Measurements from ENCODE around the gene GARNL3. TPM values are rescaled to one million over a fixed set of nuclear protein-coding genes. Genes with fewer than 3 reads are reported as not detected.

Gene GARNL3
- total RNA-seq, 4 donors from 2014 or later = 8.9 to 17.9 (median 12.2) TPM

- no peak overlapping the region for H3K27ac ChIP-seq (replicated peaks in 1 of 4)
- peaks cover 4 to 25% (median 17%) of the 10 kb centered on the region in 4 donors for H3K4me1 ChIP-seq
- H3K9me3 ChIP-seq = no peaks in the 10 kb centered on the region
- H3K27me3 ChIP-seq = no peaks in the 10 kb centered on the region
- no peak for DNase-seq (ENCODE audit: extremely low spot score)
- peaks cover 0 to 4% (median 0%) of the 10 kb centered on the region in 4 donors for H3K36me3 ChIP-seq
- intact Hi-C loops (cut with DNase I) = no loop called here
- TF ChIP-seq POLR2A (IDR thresholded peaks at IDR 0.05; ENCODE audit: low read depth) (no peak), POLR2AphosphoS5 (IDR thresholded peaks at IDR 0.05) (no peak), EP300 (IDR thresholded peaks at IDR 0.05) (no peak), CTCF (IDR thresholded peaks at IDR 0.05) (no peak)
- H3K4me3 ChIP-seq = no peak overlapping the region
- WGBS = 65% methylated on average over 14 of the region's 15 CpGs
Observed at GRCh38 chr9:127417131-127418036, 152.8 kb downstream of the GARNL3 start.

GRCh38 chr9:127418037-127418471 is 153.5 kb downstream of the GARNL3 start:
- WGBS = 40% methylated on average over 1 of the region's 12 CpGs
- Histone ChIP-seq H3K36me3 (peaks cover 0 to 4% (median 0%) of the 10 kb centered on the region in 4 donors), H3K4me3 (no peak overlapping the region), H3K27ac (replicated peaks in 1 of 4) (no peak overlapping the region), H3K4me1 (peaks cover 11 to 32% (median 24%) of the 10 kb centered on the region in 4 donors), H3K9me3 (no peaks in the 10 kb centered on the region), H3K27me3 (no peaks in the 10 kb centered on the region)
- DNase-seq (ENCODE audit: extremely low spot score) = no peak
- TF ChIP-seq EP300 (IDR thresholded peaks at IDR 0.05) (no peak), POLR2A (IDR thresholded peaks at IDR 0.05; ENCODE audit: low read depth) (no peak), CTCF (IDR thresholded peaks at IDR 0.05) (peak in 1 of 3 experiments; percentile 12)
- intact Hi-C loops (cut with DNase I) = no loop called here

- no peak for TF ChIP-seq CTCF (IDR thresholded peaks at IDR 0.05)
- TF ChIP-seq POLR2AphosphoS5 (IDR thresholded peaks at IDR 0.05) = no peak
- no peak for TF ChIP-seq EP300 (IDR thresholded peaks at IDR 0.05)
- TF ChIP-seq POLR2A (IDR thresholded peaks at IDR 0.05; ENCODE audit: low read depth) = no peak
- H3K27me3 ChIP-seq = no peaks in the 10 kb centered on the region
- 88% methylated on average over 6 of the region's 6 CpGs for WGBS
- no peak for DNase-seq (ENCODE audit: extremely low spot score)
- no peaks in the 10 kb centered on the region for H3K9me3 ChIP-seq
- H3K27ac ChIP-seq (replicated peaks in 1 of 4) = no peak overlapping the region
- intact Hi-C loops (cut with DNase I) = no loop called here
- no peak overlapping the region for H3K4me3 ChIP-seq
- H3K36me3 ChIP-seq = peaks cover 0 to 4% (median 0%) of the 10 kb centered on the region in 4 donors
- peaks cover 14 to 37% (median 30%) of the 10 kb centered on the region in 4 donors for H3K4me1 ChIP-seq
Observed at GRCh38 chr9:127419348-127419747, 154.8 kb downstream of the GARNL3 start.

- H3K4me3 ChIP-seq = no peak overlapping the region
- H3K27me3 ChIP-seq = no peaks in the 10 kb centered on the region
- intact Hi-C loops (cut with DNase I) = no loop called here
- no peaks in the 10 kb centered on the region for H3K9me3 ChIP-seq
- peaks cover 0 to 4% (median 0%) of the 10 kb centered on the region in 4 donors for H3K36me3 ChIP-seq
- H3K27ac ChIP-seq (replicated peaks in 1 of 4) = no peak overlapping the region
- DNase-seq (ENCODE audit: extremely low spot score) = no peak
- TF ChIP-seq POLR2A (IDR thresholded peaks at IDR 0.05; ENCODE audit: low read depth) = no peak
- no peak for TF ChIP-seq CTCF (IDR thresholded peaks at IDR 0.05)
- no peak for TF ChIP-seq EP300 (IDR thresholded peaks at IDR 0.05)
- no peak for TF ChIP-seq POLR2AphosphoS5 (IDR thresholded peaks at IDR 0.05)
- peaks cover 26 to 50% (median 36%) of the 10 kb centered on the region in 4 donors for H3K4me1 ChIP-seq
- 89% methylated on average over 7 of the region's 7 CpGs for WGBS
Observed at GRCh38 chr9:127421057-127421456, 156.5 kb downstream of the GARNL3 start.
